ENCODE measurements around the gene PATE3.

- TF ChIP-seq CTCF (IDR thresholded peaks at IDR 0.05) = no peak
- no peak for TF ChIP-seq SIN3A (IDR thresholded peaks at IDR 0.05; ENCODE audit: borderline replicate concordance, insufficient read depth, low read depth, low read length)
- no peak for TF ChIP-seq TCF7L2 (IDR thresholded peaks at IDR 0.05; ENCODE audit: low read depth, low read length)
- TF ChIP-seq POLR2AphosphoS5 (IDR thresholded peaks at IDR 0.05; ENCODE audit: low read depth, low read length) = no peak
These were observed 47.8 kb downstream of the PATE3 start for GRCh38 chr11:125835748-125836147.

Data from Panc1 (cell line).